ENCODE data around the gene PHEX.

GRCh38 chrX:22300130-22300529 lies 268.0 kb downstream of the PHEX start:
- TF ChIP-seq CTCF (conservative IDR thresholded peaks at IDR 0.05; ENCODE audit: low read depth in 2 of 2) (no peak), CREB1 (CRISPR knock-in tag; IDR thresholded peaks at IDR 0.05; ENCODE audit: low read depth) (no peak), EZH2 (IDR thresholded peaks at IDR 0.05; ENCODE audit: low read depth, unreplicated experiment) (no peak), EZH2phosphoT487 (IDR thresholded peaks at IDR 0.05; ENCODE audit: unreplicated experiment) (no peak), REST (IDR thresholded peaks at IDR 0.05; ENCODE audit: unreplicated experiment) (no peak), POLR2AphosphoS5 (IDR thresholded peaks at IDR 0.05; ENCODE audit: low read depth) (no peak), ZNF462 (CRISPR knock-in tag; IDR thresholded peaks at IDR 0.05) (no peak), JUNB (IDR thresholded peaks at IDR 0.05; ENCODE audit: unreplicated experiment) (no peak), STAT1 (IDR thresholded peaks at IDR 0.05; ENCODE audit: unreplicated experiment) (no peak), NANOG (IDR thresholded peaks at IDR 0.05; ENCODE audit: borderline replicate concordance) (no peak), ETS1 (IDR thresholded peaks at IDR 0.05) (no peak)
